Head of caudate nucleus (tissue), 42 donors: Measurements from ENCODE around the gene FAM53B.
A peak's percentile ranks its signal among the peaks of the same experiment; 100 is the strongest.
"Not testable (repeated sequence)": the region's sequence is repeated elsewhere in the genome, so short reads cannot be mapped to it uniquely, and the experiment has no call there.

Experiments used
- DNase-seq, 42 donors: peaks; one replicate each; pipeline versions ENCODE4 v3.0.0 to v3.0.0-alpha.2; 2020 to 2021; ENCODE audit warnings: mixed read lengths in 7 of 42
- intact Hi-C: fragments of 100-400 bp; cut with DNase I; formaldehyde crosslinking; loops from one replicate; pipeline ENCODE4 v1.15.0; 2022

Gene FAM53B, protein sequence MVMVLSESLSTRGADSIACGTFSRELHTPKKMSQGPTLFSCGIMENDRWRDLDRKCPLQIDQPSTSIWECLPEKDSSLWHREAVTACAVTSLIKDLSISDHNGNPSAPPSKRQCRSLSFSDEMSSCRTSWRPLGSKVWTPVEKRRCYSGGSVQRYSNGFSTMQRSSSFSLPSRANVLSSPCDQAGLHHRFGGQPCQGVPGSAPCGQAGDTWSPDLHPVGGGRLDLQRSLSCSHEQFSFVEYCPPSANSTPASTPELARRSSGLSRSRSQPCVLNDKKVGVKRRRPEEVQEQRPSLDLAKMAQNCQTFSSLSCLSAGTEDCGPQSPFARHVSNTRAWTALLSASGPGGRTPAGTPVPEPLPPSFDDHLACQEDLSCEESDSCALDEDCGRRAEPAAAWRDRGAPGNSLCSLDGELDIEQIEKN

DNA sequence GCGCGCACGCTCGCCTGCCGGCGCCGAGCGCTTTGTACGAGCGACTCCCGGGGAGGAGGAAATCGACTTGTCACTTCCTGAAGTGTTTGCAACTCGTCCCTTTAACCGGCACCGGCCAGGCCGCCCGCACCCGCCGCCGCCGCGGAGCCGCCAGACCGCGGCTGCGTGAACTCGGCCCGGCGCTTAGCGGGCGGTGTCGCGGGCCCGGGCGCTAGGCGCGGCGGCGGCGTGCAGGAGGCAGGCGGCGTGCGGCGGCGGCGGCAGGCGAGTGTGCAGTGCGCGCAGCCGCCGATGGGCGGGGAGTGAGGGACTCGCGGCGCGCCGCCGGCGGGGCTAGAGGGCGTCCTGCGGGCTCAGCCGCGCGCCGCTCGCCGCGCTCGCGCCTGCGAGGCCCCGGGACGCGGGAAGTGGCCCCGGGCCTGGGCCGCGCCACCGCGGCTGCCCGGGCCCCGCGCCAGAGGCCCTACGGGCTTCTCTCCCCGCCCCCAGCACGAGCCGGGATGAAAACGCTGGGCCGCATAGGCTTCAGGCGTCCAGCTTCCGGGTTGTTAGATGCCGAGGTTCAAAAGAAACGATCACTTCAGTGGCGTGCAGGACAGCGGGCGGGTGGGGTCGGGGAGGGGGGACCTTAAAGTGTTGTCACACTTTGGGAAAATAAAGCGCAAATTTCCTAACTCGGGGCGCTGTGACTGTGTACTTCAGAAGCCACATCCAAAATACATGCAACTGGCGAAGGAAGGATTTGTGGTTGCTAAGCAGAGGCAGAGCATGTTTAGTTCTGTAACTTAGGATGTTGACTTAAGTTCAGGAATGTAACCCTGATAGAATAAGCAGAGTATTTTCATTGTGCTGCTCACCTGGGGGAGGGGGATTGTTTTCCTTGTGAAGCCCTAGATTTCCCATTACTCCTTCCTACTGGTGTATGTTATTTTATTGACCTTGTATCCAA is at the start of gene FAM53B:
FAM53B (minus strand) TSS at position 277 of the 949 bp plus-strand sequence. CDS start 37,665 bp downstream, outside the sequence.
- DNase-seq: peak in 40 of 42 donors; percentile 70 to 95 (median 88)
- intact Hi-C loops: loop anchor here (5.0 kb wide), 3 partner anchors 48 to 212 kb away; partner anchors contain the start of gene EEF1AKMT2

DNA sequence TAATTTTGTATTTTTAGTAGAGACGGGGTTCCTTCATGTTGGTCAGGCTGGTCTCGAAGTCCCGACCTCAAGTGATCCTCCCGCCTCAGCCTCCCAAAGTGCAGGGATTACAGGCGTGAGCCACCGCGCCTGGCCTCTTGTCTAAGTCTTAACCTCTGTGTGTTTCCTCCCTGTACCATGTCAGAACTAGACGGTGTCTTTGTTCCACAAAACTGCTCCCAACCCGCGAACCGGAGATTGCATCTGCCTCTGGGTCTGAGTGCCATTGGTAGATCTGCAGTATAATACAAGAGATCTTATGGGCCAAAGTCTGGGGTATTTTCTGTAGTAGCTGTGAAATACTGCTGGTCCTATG is 48.8 kb upstream of the FAM53B start:
- DNase-seq: no peak
- intact Hi-C loops: loop anchor here (5.0 to 10.0 kb wide), 2 partner anchors 51 to 122 kb away; partner anchors contain the start of gene FAM53B

- peak; percentile 44 to 92 (median 84) for DNase-seq
- intact Hi-C loops: loop anchor here (5.0 to 10.0 kb wide), 2 partner anchors 49 to 123 kb away; partner anchors contain the start of gene FAM53B
Measured at GRCh38 chr10:124791547-124792348, 47.6 kb upstream of the FAM53B start, which contains the start of gene EEF1AKMT2. Gene EEF1AKMT2, minus strand, starts transcription at chr10:124791887. Its CDS starts 54 bp downstream, at chr10:124791833.

- DNase-seq, intact Hi-C loops: not testable (repeated sequence)
Measured at GRCh38 chr10:124782900-124783299, 38.7 kb upstream of the FAM53B start.

GRCh38 chr10:124768791-124769190 is 24.6 kb upstream of the FAM53B start:
- intact Hi-C loops: no loop called here

DNA sequence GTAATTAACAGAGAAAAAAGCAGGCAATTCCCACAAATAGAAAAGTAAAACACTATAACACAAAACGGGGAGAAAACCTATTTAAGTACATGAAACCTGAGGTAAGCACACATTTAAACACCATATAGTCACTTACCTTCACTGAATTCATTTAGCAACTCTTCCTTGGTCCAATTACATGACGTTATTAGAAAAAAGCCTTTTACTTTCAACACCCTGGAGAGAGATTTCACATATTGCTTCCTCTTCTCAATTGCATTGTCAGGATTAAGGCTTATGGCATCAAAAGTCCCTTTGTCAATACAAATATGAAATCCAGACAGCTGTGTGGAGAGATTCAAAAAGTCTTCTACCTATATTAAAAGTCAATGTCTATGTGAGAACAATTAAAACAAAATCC is 21.1 kb upstream of the FAM53B start:
- intact Hi-C loops: no loop called here

More at GRCh38 chr10:124768791-124769190, 24.6 kb upstream of the FAM53B start:
- DNase-seq: no peak

DNA sequence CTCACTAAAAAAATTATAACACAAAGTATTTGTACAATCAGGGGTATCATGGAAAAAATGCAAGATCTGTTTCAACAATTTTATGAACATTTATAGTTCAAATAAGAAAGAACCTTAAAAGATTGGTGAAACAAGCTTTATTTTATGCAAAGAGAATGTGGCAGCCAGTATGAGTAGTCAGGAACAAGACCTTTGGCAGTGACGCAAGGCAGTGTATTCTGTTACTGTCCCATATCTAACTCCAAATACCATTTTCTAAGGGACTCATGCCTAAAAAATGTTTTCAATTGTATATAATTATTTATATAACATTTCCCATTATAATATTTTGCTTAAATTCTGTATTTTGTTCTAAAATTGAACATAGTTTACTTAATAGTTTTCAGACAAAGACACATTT is 19.1 kb upstream of the FAM53B start:
- intact Hi-C loops: no loop called here
- no peak for DNase-seq

More for the DNA sequence above, 21.1 kb upstream of the FAM53B start:
- DNase-seq: no peak

- DNase-seq: no peak
- intact Hi-C loops: no loop called here
Measured at GRCh38 chr10:124762281-124762680, 18.1 kb upstream of the FAM53B start.

- no peak for DNase-seq
- intact Hi-C loops: no loop called here
Measured at GRCh38 chr10:124756156-124756903, 12.2 kb upstream of the FAM53B start.

DNA sequence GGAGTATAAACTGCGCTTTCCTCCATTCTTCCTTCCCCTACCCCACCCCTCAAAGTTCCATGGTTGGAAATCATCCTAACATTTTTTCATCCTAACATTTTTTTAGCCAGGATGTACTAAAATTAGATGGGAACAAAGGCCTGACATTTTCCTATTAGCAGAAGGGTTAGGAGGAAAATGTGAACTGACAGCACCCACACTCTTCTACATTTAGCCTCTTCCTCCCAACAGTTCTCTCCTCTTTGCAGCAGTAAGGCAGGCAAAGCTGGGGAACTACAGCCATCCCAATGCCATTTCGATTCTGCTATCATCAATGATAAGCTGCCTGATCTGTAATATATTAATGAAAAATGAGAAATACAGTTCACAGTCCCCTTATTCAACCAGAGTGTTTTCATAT is 11.4 kb upstream of the FAM53B start:
- peak in 7 of 42 donors; percentile 25 to 80 (median 45) for DNase-seq
- intact Hi-C loops: no loop called here

DNA sequence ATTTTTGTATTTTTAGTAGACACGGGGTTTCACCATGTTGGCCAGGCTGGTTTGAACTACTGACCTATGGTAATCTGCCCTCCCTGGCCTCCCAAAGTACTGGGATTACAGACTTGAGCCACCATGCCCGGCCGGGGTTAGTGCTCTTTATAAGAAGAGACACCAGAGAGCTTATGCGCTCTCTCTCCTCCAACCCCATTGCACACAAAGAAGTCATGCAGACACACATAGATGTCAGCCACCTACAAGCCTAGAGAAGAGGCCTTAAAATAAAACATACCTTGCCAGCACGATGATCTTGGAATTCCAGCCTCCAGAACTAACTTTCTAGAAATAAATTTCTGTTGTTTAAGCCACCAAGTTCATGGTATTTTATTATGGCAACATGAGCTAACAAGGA is 10.0 kb upstream of the FAM53B start:
- intact Hi-C loops: no loop called here

DNA sequence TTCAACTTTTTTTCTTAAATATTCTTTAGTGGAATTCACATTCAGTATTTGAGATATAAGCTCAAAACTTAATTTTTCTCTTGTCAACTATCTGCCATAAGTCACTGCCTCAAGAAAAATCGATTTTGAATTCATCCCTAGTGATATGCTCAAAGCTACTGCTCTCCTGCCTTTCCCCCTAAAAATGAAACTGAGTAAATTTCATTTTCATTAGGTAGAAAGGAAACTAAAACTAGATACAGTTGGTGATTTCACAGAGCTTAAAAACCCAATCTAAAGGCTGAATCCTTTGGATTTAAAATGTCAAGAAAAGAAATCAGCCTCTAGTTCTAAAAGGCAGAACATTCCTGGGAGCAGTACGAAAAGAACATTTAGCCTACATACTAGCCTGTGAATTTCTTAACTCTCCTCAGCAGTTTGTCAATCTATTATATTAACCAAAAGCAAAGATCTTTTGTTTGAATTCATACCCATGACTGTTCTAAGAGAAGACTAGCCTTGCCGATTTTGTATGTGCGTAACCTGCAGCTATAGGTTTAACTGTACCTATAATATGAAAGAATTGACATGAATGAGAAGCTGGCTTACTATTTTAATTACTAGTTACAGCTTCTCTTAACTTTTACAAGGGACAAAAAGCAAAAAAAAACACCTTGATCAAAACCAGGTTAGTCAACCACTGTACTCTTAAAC is 4.9 kb upstream of the FAM53B start:
- DNase-seq: no peak
- intact Hi-C loops: no loop called here

More for the DNA sequence above, 10.0 kb upstream of the FAM53B start:
- DNase-seq: peak in 6 of 42 donors; percentile 34 to 71 (median 49)

- no peak for DNase-seq
- intact Hi-C loops: no loop called here
Measured at GRCh38 chr10:124748166-124748565, 4.0 kb upstream of the FAM53B start.

GRCh38 chr10:124747745-124748144 is 3.6 kb upstream of the FAM53B start:
- DNase-seq: no peak
- intact Hi-C loops: no loop called here

- intact Hi-C loops: no loop called here
- DNase-seq: no peak
Measured at GRCh38 chr10:124746992-124747391, 2.8 kb upstream of the FAM53B start.

DNA sequence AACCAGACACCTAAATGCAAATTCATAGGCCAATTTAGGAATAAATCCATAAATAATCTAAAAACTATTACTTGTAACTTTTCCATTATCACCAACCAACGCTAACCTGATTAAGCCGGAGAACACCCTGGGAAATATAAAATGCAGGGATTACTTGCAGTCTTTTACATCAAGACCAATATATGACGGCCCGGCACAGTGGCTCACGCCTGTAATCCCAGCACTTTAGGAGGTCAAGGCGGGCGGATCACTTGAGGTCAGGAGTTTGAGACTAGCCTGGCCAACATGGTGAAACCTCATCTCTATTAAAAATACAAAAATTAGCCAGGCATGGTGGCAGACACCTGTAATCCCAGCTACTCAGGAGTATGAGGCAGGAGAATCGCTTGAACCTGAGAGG is 2.3 kb upstream of the FAM53B start:
- intact Hi-C loops, DNase-seq: not testable (repeated sequence)

DNA sequence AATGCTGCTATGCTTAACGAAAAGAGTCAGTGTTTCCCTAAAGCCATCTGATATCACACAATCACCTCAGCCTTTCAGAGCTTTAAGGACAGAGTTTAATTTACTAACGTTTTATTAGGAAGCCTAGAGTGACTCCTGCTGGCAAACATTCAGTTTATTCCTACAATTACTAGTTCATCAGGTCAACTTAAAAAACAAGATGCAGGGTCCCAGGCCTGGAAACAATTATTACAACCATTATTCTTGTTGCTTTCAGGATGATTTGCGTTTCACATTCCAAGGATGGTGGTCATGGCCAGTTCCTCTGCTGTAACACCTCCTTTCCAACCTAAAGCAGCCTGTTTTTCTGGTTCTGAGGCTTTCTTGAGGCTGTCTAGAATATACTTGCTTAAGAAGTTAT is 1.5 kb upstream of the FAM53B start:
- intact Hi-C loops: no loop called here
- DNase-seq: peak in 1 of 42 donors; percentile 50
